Stimulated activated CD8-positive, alpha-beta memory T cell treated with anti-CD3 and anti-CD28 coated beads, Interleukin-7, amount 100 ng/mL, for 48 hours (primary cell): Measurements from ENCODE around the gene ENOX2.
"Not testable (repeated sequence)": the region's sequence is repeated elsewhere in the genome, so short reads cannot be mapped to it uniquely, and the experiment has no call there.

Experiments
- DNase-seq, 2 donors: peaks; one replicate each; pipeline ENCODE4 v3.0.0-alpha.2; 2020; ENCODE audit warnings: low read depth in 1 of 2; ENCODE audit errors: extremely low read depth in 1 of 2

ENOX2 gene

GRCh38 chrX:130709178-130709577, 193.8 kb downstream of the ENOX2 start:
- DNase-seq: not testable (repeated sequence)

GRCh38 chrX:130705591-130705990, 197.4 kb downstream of the ENOX2 start:
- DNase-seq: no peak

- DNase-seq: no peak
Observed at GRCh38 chrX:130704053-130705038, 198.7 kb downstream of the ENOX2 start.

GRCh38 chrX:130702867-130703707, 199.9 kb downstream of the ENOX2 start:
- DNase-seq: no peak

- no peak for DNase-seq
Observed at GRCh38 chrX:130700629-130701028, 202.4 kb downstream of the ENOX2 start.

GRCh38 chrX:130699618-130700017, 203.4 kb downstream of the ENOX2 start:
- DNase-seq: no peak

- DNase-seq: no peak
Observed at GRCh38 chrX:130696542-130696941, 206.5 kb downstream of the ENOX2 start.

GRCh38 chrX:130695931-130696330, 207.1 kb downstream of the ENOX2 start:
- DNase-seq: no peak

GRCh38 chrX:130694983-130695382, 208.0 kb downstream of the ENOX2 start:
- no peak for DNase-seq

- no peak for DNase-seq
Observed at GRCh38 chrX:130691576-130691975, 211.4 kb downstream of the ENOX2 start.

GRCh38 chrX:130688360-130688759, 214.6 kb downstream of the ENOX2 start:
- no peak for DNase-seq

- no peak for DNase-seq
Observed at GRCh38 chrX:130682990-130683389, 220.0 kb downstream of the ENOX2 start.

GRCh38 chrX:130680164-130681035, 222.6 kb downstream of the ENOX2 start:
- DNase-seq: no peak

- DNase-seq: no peak
Observed at GRCh38 chrX:130676861-130677260, 226.1 kb downstream of the ENOX2 start.

GRCh38 chrX:130672214-130672613, 230.8 kb downstream of the ENOX2 start:
- DNase-seq: no peak

- DNase-seq: no peak
Observed at GRCh38 chrX:130669233-130669632, 233.8 kb downstream of the ENOX2 start.

- DNase-seq: no peak
Observed at GRCh38 chrX:130665263-130665662, 237.7 kb downstream of the ENOX2 start.

- no peak for DNase-seq
Observed at GRCh38 chrX:130658310-130658709, 244.7 kb downstream of the ENOX2 start.

- DNase-seq: no peak
Observed at GRCh38 chrX:130654409-130654950, 248.5 kb downstream of the ENOX2 start.

- no peak for DNase-seq
Observed at GRCh38 chrX:130652824-130653578, 250.0 kb downstream of the ENOX2 start.
